Astrocyte of the spinal cord (primary cell): ENCODE measurements around the gene TAF12.
"Not testable (repeated sequence)": the region's sequence is repeated elsewhere in the genome, so short reads cannot be mapped to it uniquely, and the experiment has no call there.

ENCODE experiments used
- DNase-seq: peaks from one replicate; pipeline ENCODE4 v3.0.0; 2011; ENCODE audit warnings: low read depth, low spot score
- H3K4me3 ChIP-seq: 2 replicates; pipeline ENCODE4 v1.5.1; 2011; ENCODE audit warnings: low read depth, mild to moderate bottlenecking, low read length, moderate library complexity
- in situ Hi-C: cut with HindIII; loops from 2 replicates; pipeline ENCODE4 v1.10.0; 2017; ENCODE audit warnings: low sequenced_read_pairs
- TF ChIP-seq, protein P1 (sequence below): IDR thresholded peaks from 2 replicates; pipeline ENCODE4 v1.5.1; 2012; ENCODE audit warnings: low read depth, mild to moderate bottlenecking, low read length, inconsistent platforms

TAF12 gene

DNA sequence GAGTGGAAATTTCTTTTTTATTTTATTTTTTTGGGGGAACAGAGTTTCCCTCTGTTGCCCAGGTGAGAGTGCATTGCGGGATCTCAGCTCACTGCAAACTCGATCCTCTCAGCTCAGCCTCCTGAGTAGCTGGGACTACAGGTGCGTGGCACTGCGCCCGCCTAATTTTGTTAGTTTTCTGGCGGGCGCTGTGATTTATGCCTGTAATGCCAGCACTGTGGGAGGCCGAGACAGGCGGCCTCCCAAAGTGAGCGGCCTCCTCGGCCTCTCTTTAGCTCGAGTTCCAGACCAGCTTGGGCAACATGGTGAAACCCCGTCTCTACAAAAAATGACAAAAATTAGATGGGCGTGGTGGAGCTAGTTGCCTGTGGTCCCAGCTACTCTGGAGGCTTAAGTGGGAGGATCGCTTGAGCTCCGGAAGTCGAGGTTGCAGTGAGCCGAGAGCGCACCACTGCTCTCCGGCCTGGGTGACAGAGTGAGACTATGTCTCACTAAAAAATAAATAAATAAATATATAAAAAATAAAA is 28.4 kb upstream of the TAF12 start:
- no peak overlapping the region for H3K4me3 ChIP-seq
- in situ Hi-C loops = no loop called here
- TF ChIP-seq, protein P1, sequence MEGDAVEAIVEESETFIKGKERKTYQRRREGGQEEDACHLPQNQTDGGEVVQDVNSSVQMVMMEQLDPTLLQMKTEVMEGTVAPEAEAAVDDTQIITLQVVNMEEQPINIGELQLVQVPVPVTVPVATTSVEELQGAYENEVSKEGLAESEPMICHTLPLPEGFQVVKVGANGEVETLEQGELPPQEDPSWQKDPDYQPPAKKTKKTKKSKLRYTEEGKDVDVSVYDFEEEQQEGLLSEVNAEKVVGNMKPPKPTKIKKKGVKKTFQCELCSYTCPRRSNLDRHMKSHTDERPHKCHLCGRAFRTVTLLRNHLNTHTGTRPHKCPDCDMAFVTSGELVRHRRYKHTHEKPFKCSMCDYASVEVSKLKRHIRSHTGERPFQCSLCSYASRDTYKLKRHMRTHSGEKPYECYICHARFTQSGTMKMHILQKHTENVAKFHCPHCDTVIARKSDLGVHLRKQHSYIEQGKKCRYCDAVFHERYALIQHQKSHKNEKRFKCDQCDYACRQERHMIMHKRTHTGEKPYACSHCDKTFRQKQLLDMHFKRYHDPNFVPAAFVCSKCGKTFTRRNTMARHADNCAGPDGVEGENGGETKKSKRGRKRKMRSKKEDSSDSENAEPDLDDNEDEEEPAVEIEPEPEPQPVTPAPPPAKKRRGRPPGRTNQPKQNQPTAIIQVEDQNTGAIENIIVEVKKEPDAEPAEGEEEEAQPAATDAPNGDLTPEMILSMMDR = no peak
- DNase-seq = no peak

DNA sequence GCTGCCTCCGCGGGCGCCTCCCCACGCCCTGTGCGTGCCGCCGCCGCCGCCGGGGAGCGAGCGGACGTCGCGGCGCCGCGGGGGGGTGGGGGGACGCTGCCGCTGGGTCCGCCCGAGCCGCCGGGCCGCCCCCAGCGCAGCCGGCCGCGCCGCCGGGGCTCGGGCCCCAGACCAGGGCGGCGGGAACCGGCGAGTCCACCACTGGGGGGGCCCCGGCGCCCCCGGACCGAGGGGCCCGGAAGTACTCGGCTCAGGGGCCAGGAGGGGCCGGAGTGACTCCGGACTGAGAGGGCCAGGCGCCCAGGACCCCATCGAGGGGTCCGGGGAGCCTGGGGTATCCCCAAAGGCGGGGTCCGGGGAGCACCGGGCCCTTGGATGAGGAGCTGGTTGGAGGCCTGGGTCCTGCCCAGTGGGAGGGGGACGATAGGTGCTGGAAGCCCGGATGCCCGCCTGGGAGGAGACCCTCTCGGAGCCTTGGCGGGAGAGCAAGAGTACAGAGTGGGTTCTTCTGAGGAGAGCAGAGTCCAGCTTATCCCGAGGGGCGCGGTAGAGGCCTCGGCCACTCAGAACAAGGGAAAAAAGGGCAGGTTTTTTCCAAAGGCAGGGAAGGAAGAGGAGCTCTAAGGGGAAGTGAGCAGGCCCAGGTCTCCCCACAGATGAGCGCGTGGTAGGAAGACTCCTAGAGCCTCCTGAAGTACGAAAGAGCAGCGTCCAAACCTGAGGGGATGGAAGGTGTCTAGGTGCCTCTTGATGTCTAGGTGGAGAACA is 26.3 kb upstream of the TAF12 start:
- peak overlapping the region; percentile 87 for H3K4me3 ChIP-seq
- in situ Hi-C loops = no loop called here
- TF ChIP-seq, protein P1 = no peak
- DNase-seq = peak; percentile 40

DNA sequence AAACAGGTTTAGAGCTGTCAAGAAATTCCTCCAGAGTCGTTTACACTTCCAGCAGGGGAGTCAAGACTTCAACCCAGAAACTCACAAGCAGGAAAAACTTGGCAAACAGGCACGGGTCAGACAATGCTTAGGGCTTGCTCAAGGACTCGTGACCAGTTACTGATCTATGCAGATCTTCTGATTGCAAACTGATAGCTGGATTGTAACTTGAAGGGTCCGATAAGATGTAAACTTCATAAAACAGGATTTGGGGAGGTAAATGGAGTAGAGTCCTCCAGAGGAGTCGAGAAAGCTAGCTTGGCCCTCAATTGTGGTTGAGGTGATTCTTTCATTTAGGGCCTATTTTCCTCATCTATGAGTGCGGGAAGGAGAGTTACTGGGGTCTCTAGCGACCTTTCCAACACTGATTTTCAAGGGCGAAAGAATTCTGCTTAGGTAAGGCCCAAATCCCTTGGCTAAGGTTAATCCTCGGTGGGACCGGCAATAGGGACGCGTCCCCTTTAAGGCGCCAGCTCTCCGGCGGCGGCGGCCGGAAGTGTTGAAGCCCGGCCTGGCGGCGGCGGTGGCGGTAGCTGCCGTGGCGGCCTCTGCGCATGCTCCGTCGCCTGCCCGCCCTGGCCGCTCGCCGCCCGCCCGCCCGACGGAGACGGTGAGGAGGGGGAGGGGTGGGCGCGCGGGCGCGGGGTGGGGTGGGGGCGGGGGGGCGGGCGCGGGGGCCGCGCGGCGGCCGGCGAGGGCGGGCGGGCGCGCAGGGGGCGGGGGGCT is 25.5 kb upstream of the TAF12 start, which contains the start of gene GMEB1:
TSS of gene GMEB1 (plus strand) at position 594 of the 765 bp plus-strand sequence. CDS start 14,829 bp downstream, outside the sequence.
- peak within 1 kb of the TSS; percentile 87 for H3K4me3 ChIP-seq
- in situ Hi-C loops = no loop called here
- peak; percentile 87 for DNase-seq
- TF ChIP-seq, protein P1 = no peak

DNA sequence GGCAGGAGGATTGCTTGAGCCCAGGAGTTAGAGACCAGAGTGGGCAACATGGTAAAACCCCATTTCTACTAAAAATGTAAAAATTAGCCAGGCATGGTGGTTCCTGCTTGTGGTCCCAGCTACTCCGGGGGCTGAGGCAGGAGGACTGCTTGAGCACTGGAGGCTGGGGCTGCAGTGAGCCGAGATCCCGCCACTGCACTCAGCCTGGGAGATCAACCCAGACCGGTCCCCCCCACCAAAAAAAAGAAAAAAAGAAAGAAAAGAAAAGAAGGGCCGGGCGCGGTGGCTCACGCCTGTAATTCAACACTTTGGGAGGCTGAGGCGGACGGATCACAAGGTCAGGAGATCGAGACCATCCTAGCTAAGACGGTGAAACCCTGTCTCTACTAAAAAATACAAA is 23.9 kb upstream of the TAF12 start:
- TF ChIP-seq, protein P1 = no peak
- no peak for DNase-seq
- in situ Hi-C loops = no loop called here
- H3K4me3 ChIP-seq = no peak overlapping the region

DNA sequence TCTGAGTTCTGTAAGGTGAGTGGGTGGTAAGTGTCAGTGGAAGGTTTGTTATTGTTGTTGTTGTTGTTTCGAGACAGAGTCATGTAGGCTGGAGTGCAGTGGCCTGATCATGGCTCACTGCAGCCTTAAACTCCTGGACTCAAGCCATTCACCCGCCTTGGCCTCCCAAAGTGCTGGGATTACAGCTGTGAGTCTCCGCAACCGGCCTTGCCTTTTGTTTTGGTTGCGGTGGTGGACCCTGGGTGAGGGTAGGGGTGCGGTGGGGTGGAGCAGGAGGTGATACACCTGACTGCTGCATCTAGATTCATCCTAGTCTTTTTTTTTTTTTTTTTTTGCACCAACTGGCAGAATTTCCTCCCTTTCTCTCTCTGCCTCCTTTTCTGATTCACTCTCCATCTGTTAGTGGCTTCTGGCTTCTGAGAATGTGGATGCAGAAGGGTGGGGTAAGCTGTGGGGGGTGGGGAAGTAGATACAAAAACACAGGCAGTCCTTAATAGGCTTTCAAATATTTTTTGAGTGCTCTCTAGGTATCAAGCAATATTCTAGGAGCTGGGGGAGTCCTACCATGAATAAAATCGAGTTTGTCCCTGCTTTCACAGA is 21.1 kb upstream of the TAF12 start:
- in situ Hi-C loops = no loop called here
- no peak overlapping the region for H3K4me3 ChIP-seq

DNA sequence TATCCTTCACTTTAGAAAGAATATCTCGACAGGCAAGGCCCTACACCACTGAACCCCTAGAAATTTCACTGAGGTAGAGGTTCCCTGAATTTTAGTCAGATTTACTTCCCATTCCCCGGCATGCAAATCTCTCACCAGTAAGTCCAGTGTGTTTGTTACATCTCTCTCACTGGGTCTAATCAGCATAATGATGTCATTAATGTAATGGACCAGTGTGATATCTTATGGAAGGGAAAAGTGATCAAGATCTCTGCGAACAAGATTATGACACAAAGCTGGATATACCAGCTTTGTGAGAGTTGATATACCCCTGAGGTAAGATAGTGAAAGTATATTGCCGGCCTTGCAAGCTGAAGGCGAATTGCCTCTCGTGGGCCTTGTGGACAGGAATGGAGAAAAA is 13.5 kb upstream of the TAF12 start:
- in situ Hi-C loops = no loop called here

More for the DNA sequence above, 21.1 kb upstream of the TAF12 start:
- no peak for DNase-seq
- TF ChIP-seq, protein P1 = no peak

DNA sequence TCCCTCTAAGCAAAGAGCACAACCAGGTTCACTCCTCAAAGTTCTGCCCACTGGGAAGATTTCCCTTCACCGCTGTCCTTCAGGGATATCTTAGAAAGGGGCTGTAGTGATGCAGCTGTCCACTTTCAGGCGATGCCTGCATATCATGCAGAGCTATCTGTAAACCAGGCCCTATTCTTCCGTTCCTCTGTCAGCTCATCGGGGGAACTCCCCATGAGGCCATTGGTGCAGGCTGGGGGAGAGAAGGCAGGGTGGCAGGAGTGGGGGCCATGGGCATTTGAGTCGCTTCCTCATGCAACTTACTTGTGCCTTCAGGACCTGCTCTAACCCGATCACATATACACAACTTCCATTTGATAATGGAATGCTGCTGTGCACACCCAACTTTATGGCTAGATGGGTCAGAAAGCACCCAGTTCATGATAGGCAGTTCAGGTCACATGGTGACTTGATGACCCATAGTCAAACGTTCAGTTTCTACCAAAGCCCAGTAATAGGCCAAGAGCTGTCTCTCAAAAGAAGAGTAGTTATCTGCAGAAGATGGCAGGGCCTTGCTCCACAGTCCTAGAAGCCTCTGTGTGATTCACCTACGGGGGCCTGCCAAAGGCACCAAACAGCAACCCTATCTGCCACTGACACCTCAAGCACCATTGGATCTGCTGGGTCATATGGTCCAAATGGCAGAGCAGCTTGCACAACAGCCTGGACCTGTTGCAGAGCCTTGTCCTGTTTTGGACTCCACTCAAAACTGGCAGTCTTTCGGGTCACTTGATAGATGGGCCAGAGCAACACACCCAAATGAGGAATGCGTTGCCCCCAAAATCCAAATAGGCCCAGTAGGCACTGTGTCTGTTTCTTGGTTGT is 12.8 kb upstream of the TAF12 start:
- in situ Hi-C loops, H3K4me3 ChIP-seq, DNase-seq: not testable (repeated sequence)

More for the DNA sequence above, 13.5 kb upstream of the TAF12 start:
- DNase-seq = no peak
- no peak overlapping the region for H3K4me3 ChIP-seq
- TF ChIP-seq, protein P1 = no peak
